Measurements from ENCODE around the gene INTS14. TPM values are rescaled to one million over a fixed set of nuclear protein-coding genes. Genes with fewer than 3 reads are reported as not detected.
"Not testable (repeated sequence)": the region's sequence is repeated elsewhere in the genome, so short reads cannot be mapped to it uniquely, and the experiment has no call there.

The INTS14 gene
- total RNA-seq, 1 experiment from 2014 or later, result 50.1 TPM

- intact Hi-C loops (cut with micrococcal nuclease; ENCODE audit: unreplicated experiment), result no loop called here
- Mint-ChIP-seq H3K4me1 (ENCODE audit: low read depth, unreplicated experiment) (no peaks in the 10 kb centered on the region), H3K4me3 (ENCODE audit: low read depth, unreplicated experiment) (no peak within 1 kb of the TSS), H3K36me3 (ENCODE audit: insufficient read depth, unreplicated experiment) (no peaks in the 10 kb centered on the region), H3K27me3 (ENCODE audit: unreplicated experiment) (no peaks in the 10 kb centered on the region), H3K27ac (ENCODE audit: unreplicated experiment) (no peak within 1 kb of the TSS), H3K9me3 (ENCODE audit: low read depth, unreplicated experiment) (no peaks in the 10 kb centered on the region)
- no TSS peak for BruUV-seq (replicated peaks)
- DNase-seq, result no peak
- no peak for TF ChIP-seq CTCF (IDR thresholded peaks at IDR 0.05; ENCODE audit: unreplicated experiment)
- CTCF ChIA-PET, result interaction anchor here (2.0 kb wide), 1 partner anchor 11 kb away, joined by 5 read pairs; the partner anchor contains the start of gene INTS14
Measured at GRCh38 chr15:65621638-65622037, 10.7 kb upstream of the INTS14 start, which contains the start of gene SLC24A1. Gene SLC24A1, plus strand, starts transcription at chr15:65621938. Its CDS starts 2,143 bp downstream, at chr15:65624081.

GRCh38 chr15:65620833-65621232 lies 9.9 kb upstream of the INTS14 start:
- Mint-ChIP-seq H3K9me3 (ENCODE audit: low read depth, unreplicated experiment) (no peaks in the 10 kb centered on the region), H3K27me3 (ENCODE audit: unreplicated experiment) (no peaks in the 10 kb centered on the region), H3K4me1 (ENCODE audit: low read depth, unreplicated experiment) (no peaks in the 10 kb centered on the region), H3K27ac (ENCODE audit: unreplicated experiment) (no peak overlapping the region), H3K4me3 (ENCODE audit: low read depth, unreplicated experiment) (no peak overlapping the region), H3K36me3 (ENCODE audit: insufficient read depth, unreplicated experiment) (no peaks in the 10 kb centered on the region)
- CTCF ChIA-PET, result interaction anchor here (0.6 to 2.0 kb wide), 3 partner anchors 10 to 232 kb away, joined by 3 to 5 read pairs (median 4); partner anchors contain the start of gene INTS14
- no peak for DNase-seq
- BruUV-seq (replicated peaks), result no TSS peak
- intact Hi-C loops (cut with micrococcal nuclease; ENCODE audit: unreplicated experiment), result no loop called here
- no peak for TF ChIP-seq CTCF (IDR thresholded peaks at IDR 0.05; ENCODE audit: unreplicated experiment)

- no TSS peak for BruUV-seq (replicated peaks)
- no peaks in the 10 kb centered on the region for H3K36me3 Mint-ChIP-seq (ENCODE audit: insufficient read depth, unreplicated experiment)
- H3K27me3 Mint-ChIP-seq (ENCODE audit: unreplicated experiment), result no peaks in the 10 kb centered on the region
- no peak overlapping the region for H3K4me3 Mint-ChIP-seq (ENCODE audit: low read depth, unreplicated experiment)
- DNase-seq, result no peak
- TF ChIP-seq CTCF (IDR thresholded peaks at IDR 0.05; ENCODE audit: unreplicated experiment), result no peak
- intact Hi-C loops (cut with micrococcal nuclease; ENCODE audit: unreplicated experiment), result no loop called here
- H3K27ac Mint-ChIP-seq (ENCODE audit: unreplicated experiment), result no peak overlapping the region
- CTCF ChIA-PET, result no interaction called here
- no peaks in the 10 kb centered on the region for H3K4me1 Mint-ChIP-seq (ENCODE audit: low read depth, unreplicated experiment)
- H3K9me3 Mint-ChIP-seq (ENCODE audit: low read depth, unreplicated experiment), result no peaks in the 10 kb centered on the region
Measured at GRCh38 chr15:65619626-65620290, 8.8 kb upstream of the INTS14 start.

GRCh38 chr15:65618560-65619109 lies 7.7 kb upstream of the INTS14 start:
- Mint-ChIP-seq H3K27me3 (ENCODE audit: unreplicated experiment) (no peaks in the 10 kb centered on the region), H3K4me3 (ENCODE audit: low read depth, unreplicated experiment) (no peak overlapping the region), H3K9me3 (ENCODE audit: low read depth, unreplicated experiment) (no peaks in the 10 kb centered on the region), H3K27ac (ENCODE audit: unreplicated experiment) (no peak overlapping the region), H3K36me3 (ENCODE audit: insufficient read depth, unreplicated experiment) (no peaks in the 10 kb centered on the region), H3K4me1 (ENCODE audit: low read depth, unreplicated experiment) (no peaks in the 10 kb centered on the region)
- intact Hi-C loops (cut with micrococcal nuclease; ENCODE audit: unreplicated experiment), result no loop called here
- DNase-seq, result no peak
- no TSS peak for BruUV-seq (replicated peaks)
- no peak for TF ChIP-seq CTCF (IDR thresholded peaks at IDR 0.05; ENCODE audit: unreplicated experiment)
- CTCF ChIA-PET, result interaction anchor here (0.5 kb wide), 1 partner anchor 841 kb away, joined by 3 read pairs; no protein-coding TSS in a partner anchor

- DNase-seq; CTCF ChIA-PET; BruUV-seq (replicated peaks); intact Hi-C loops (cut with micrococcal nuclease; ENCODE audit: unreplicated experiment); H3K9me3 Mint-ChIP-seq (ENCODE audit: low read depth, unreplicated experiment); H3K27ac Mint-ChIP-seq (ENCODE audit: unreplicated experiment); H3K4me3 Mint-ChIP-seq (ENCODE audit: low read depth, unreplicated experiment); H3K27me3 Mint-ChIP-seq (ENCODE audit: unreplicated experiment): not testable (repeated sequence)
- Mint-ChIP-seq H3K36me3 (ENCODE audit: insufficient read depth, unreplicated experiment) (peaks cover 13% of the 10 kb centered on the region), H3K4me1 (ENCODE audit: low read depth, unreplicated experiment) (peaks cover 11% of the 10 kb centered on the region)
Measured at GRCh38 chr15:65615887-65616286, 5.0 kb upstream of the INTS14 start.
